Measurements from ENCODE around the gene HCAR1.

- TF ChIP-seq, protein P1, sequence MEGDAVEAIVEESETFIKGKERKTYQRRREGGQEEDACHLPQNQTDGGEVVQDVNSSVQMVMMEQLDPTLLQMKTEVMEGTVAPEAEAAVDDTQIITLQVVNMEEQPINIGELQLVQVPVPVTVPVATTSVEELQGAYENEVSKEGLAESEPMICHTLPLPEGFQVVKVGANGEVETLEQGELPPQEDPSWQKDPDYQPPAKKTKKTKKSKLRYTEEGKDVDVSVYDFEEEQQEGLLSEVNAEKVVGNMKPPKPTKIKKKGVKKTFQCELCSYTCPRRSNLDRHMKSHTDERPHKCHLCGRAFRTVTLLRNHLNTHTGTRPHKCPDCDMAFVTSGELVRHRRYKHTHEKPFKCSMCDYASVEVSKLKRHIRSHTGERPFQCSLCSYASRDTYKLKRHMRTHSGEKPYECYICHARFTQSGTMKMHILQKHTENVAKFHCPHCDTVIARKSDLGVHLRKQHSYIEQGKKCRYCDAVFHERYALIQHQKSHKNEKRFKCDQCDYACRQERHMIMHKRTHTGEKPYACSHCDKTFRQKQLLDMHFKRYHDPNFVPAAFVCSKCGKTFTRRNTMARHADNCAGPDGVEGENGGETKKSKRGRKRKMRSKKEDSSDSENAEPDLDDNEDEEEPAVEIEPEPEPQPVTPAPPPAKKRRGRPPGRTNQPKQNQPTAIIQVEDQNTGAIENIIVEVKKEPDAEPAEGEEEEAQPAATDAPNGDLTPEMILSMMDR (IDR thresholded peaks at IDR 0.05), result no peak
- no peak for TF ChIP-seq POLR2A (IDR thresholded peaks at IDR 0.05)
Measured at GRCh38 chr12:122724641-122725243, 5.9 kb downstream of the HCAR1 start.
